Stomach (tissue), 9 donors: Measurements from ENCODE around the gene GSAP. TPM values are rescaled to one million over a fixed set of nuclear protein-coding genes. Genes with fewer than 3 reads are reported as not detected.

Experiments used
- DNase-seq, 2 donors: peaks; one replicate each; pipeline versions ENCODE4 v3.0.0 to v3.0.0-alpha.2; 2013 to 2019
- H3K27ac ChIP-seq, 5 donors: fragments of 200-600 bp in 4 of 5; sonication (generic) in 4 of 5; one replicate each; pipeline ENCODE4 v1.5.1; 2013 to 2019; ENCODE audit warnings: mild to moderate bottlenecking in 1 of 5, moderate library complexity in 1 of 5
- H3K27me3 ChIP-seq, 3 donors: fragments of 200-600 bp; sonication (generic); one replicate each; pipeline ENCODE4 v1.5.1; 2017 to 2019; ENCODE audit warnings: mixed run types in 1 of 3
- H3K36me3 ChIP-seq, 4 donors: fragments of 200-600 bp; sonication (generic); 1 replicate in 3 of 4; 2 replicates in 1 of 4; pipeline ENCODE4 v1.5.1; 2016 to 2019
- H3K4me1 ChIP-seq, 4 donors: fragments of 200-600 bp; sonication (generic); one replicate each; pipeline ENCODE4 v1.5.1; 2016 to 2019
- H3K4me3 ChIP-seq, 4 donors: fragments of 200-600 bp; sonication (generic) in 3 of 4; one replicate each; pipeline ENCODE4 v1.5.1; 2016 to 2019; ENCODE audit warnings: mild to moderate bottlenecking in 1 of 4
- H3K9me3 ChIP-seq, 4 donors: fragments of 200-600 bp; sonication (generic); one replicate each; pipeline ENCODE4 v1.5.1; 2016 to 2019
- CTCF ChIP-seq, 7 experiments: fragments of 450-650 bp in 4 of 7; fragments of 200-600 bp in 3 of 7; sonication (generic) in 3 of 7; IDR thresholded peaks; one replicate each; pipeline ENCODE4 v1.5.1; 2016 to 2019; ENCODE audit warnings: antibody characterized with exemption in 7 of 7, control low read depth in 2 of 7, mild to moderate bottlenecking in 1 of 7
- EP300 ChIP-seq: sonication (generic); formaldehyde crosslinking; IDR thresholded peaks from one replicate; pipeline ENCODE4 v1.6.1; 2017; ENCODE audit warnings: antibody characterized with exemption
- POLR2A ChIP-seq, 4 donors: fragments of 450-650 bp; IDR thresholded peaks; one replicate each; pipeline ENCODE4 v1.6.1; 2016; ENCODE audit warnings: antibody characterized with exemption in 4 of 4, control low read depth in 2 of 4, mild to moderate bottlenecking in 1 of 4, moderate library complexity in 1 of 4
- POLR2AphosphoS5 ChIP-seq, 3 donors: sonication (generic); formaldehyde crosslinking; IDR thresholded peaks; one replicate each; pipeline ENCODE4 v1.6.1; 2016; ENCODE audit warnings: antibody characterized with exemption in 3 of 3
- WGBS, 5 donors: extraction: QIAGEN DNeasy Blood & Tissue Kit in 3 of 5; methylation state at CpG; one replicate each; pipeline versions ENCODE4 v1.1.5 to v1.1.7; 2013 to 2018; 5-methylcytosine and 5-hydroxymethylcytosine counted together
- intact Hi-C: fragments of 100-400 bp; cut with DNase I; formaldehyde crosslinking; loops from one replicate; pipeline ENCODE4 v1.15.1; 2023; ENCODE audit warnings: low total_unique reads
- polyA plus RNA-seq, 3 donors: library from polyadenylated mRNA; stranded (reverse); fragments of 200-250 nt; gene quantifications; one replicate each; pipeline ENCODE4 v1.2.3, GENCODE V29; 2013
- total RNA-seq, 5 donors: library from RNA; depleted of rRNA; stranded (reverse); fragments of >200 nt; gene quantifications; one replicate each; pipeline versions ENCODE4 v1.1.0 to v1.2.3, GENCODE V29; 2014 to 2016
- donor health status: healthy with polysubstance abuse.
- donor health status: Bipolar disorder and iron deficiency.
- donor health status: healthy.

GSAP gene
- total and polyA plus RNA-seq, 8 donors = 3.5 to 52.1 (median 15.9) TPM

- no peak for TF ChIP-seq POLR2AphosphoS5 (IDR thresholded peaks at IDR 0.05)
- TF ChIP-seq EP300 = no peak
- no peak for TF ChIP-seq POLR2A (IDR thresholded peaks at IDR 0.05)
- TF ChIP-seq CTCF (IDR thresholded peaks at IDR 0.05) = no peak
- 51 to 85% (median 65%) methylated on average over 3 of the region's 3 CpGs for WGBS, 5 donors
- Histone ChIP-seq H3K27ac (no peak overlapping the region), H3K9me3 (no peaks in the 10 kb centered on the region), H3K4me3 (no peak overlapping the region), H3K27me3 (no peaks in the 10 kb centered on the region), H3K36me3 (no peaks in the 10 kb centered on the region), H3K4me1 (peaks cover 0 to 19% (median 1%) of the 10 kb centered on the region in 4 donors)
- no peak for DNase-seq
- intact Hi-C loops = no loop called here
Observed at GRCh38 chr7:77458786-77459185, 42.6 kb upstream of the GSAP start.

- Histone ChIP-seq H3K4me1 (peaks cover 0 to 29% (median 3%) of the 10 kb centered on the region in 4 donors), H3K27ac (no peak overlapping the region), H3K36me3 (no peaks in the 10 kb centered on the region), H3K9me3 (no peaks in the 10 kb centered on the region), H3K4me3 (no peak overlapping the region), H3K27me3 (no peaks in the 10 kb centered on the region)
- intact Hi-C loops = no loop called here
- 49 to 72% (median 60%) methylated on average over 4 of the region's 4 CpGs for WGBS, 5 donors
- TF ChIP-seq CTCF (IDR thresholded peaks at IDR 0.05) (no peak), POLR2AphosphoS5 (IDR thresholded peaks at IDR 0.05) (no peak), POLR2A (IDR thresholded peaks at IDR 0.05) (no peak), EP300 (no peak)
- DNase-seq = no peak
Observed at GRCh38 chr7:77457779-77458178, 41.6 kb upstream of the GSAP start.

- Histone ChIP-seq H3K27ac (no peak overlapping the region), H3K27me3 (no peaks in the 10 kb centered on the region), H3K4me3 (no peak overlapping the region), H3K9me3 (no peaks in the 10 kb centered on the region), H3K4me1 (peaks cover 0 to 32% (median 4%) of the 10 kb centered on the region in 4 donors), H3K36me3 (no peaks in the 10 kb centered on the region)
- WGBS, 5 donors = 60 to 73% (median 70%) methylated on average over 4 of the region's 4 CpGs
- intact Hi-C loops = no loop called here
- no peak for DNase-seq
- TF ChIP-seq POLR2AphosphoS5 (IDR thresholded peaks at IDR 0.05) = no peak
- no peak for TF ChIP-seq POLR2A (IDR thresholded peaks at IDR 0.05)
- no peak for TF ChIP-seq CTCF (IDR thresholded peaks at IDR 0.05)
- no peak for TF ChIP-seq EP300
Observed at GRCh38 chr7:77456696-77457095, 40.5 kb upstream of the GSAP start.

- intact Hi-C loops = no loop called here
- Histone ChIP-seq H3K9me3 (no peaks in the 10 kb centered on the region), H3K36me3 (no peaks in the 10 kb centered on the region), H3K4me3 (no peak overlapping the region), H3K4me1 (peaks cover 0 to 32% (median 4%) of the 10 kb centered on the region in 4 donors), H3K27ac (no peak overlapping the region), H3K27me3 (no peaks in the 10 kb centered on the region)
- peak in 1 of 2 donors; percentile 12 for DNase-seq
- TF ChIP-seq EP300 (no peak), CTCF (IDR thresholded peaks at IDR 0.05) (no peak), POLR2A (IDR thresholded peaks at IDR 0.05) (no peak), POLR2AphosphoS5 (IDR thresholded peaks at IDR 0.05) (no peak)
- 72 to 81% (median 76%) methylated on average over 3 of the region's 3 CpGs for WGBS, 5 donors
Observed at GRCh38 chr7:77455321-77455720, 39.2 kb upstream of the GSAP start.
